SK-N-MC (cell line): ENCODE results near the gene TOM1L2.

Experiments
- DNase-seq: peaks from one replicate; pipeline ENCODE4 v3.0.0-alpha.2; 2011; ENCODE audit warnings: low read depth, low spot score
- H3K27ac ChIP-seq: fragments of 200-600 bp; sonication (generic); 2 replicates; pipeline ENCODE4 v1.5.1; 2016; ENCODE audit warnings: mixed run types
- H3K36me3 ChIP-seq: fragments of 200-600 bp; sonication (generic); 2 replicates; pipeline ENCODE4 v1.6.1; 2017; ENCODE audit warnings: antibody characterized with exemption, low read length, mixed read lengths; ENCODE audit not compliant: insufficient read depth
- H3K4me3 ChIP-seq: fragments of 200-600 bp; sonication (generic); 2 replicates; pipeline ENCODE4 v1.5.1; 2016
- H3K9ac ChIP-seq: fragments of 200-600 bp; sonication (generic); 2 replicates; pipeline ENCODE4 v1.8.0; 2017; ENCODE audit warnings: mixed run types, mixed read lengths; ENCODE audit not compliant: insufficient read length
- H3K9me3 ChIP-seq: fragments of 200-600 bp; sonication (generic); 2 replicates; pipeline ENCODE4 v1.6.1; 2017; ENCODE audit warnings: low read depth, mild to moderate bottlenecking, antibody characterized with exemption, low read length, moderate library complexity, mixed read lengths
- EZH2 ChIP-seq: fragments of 200-600 bp; sonication (generic); IDR thresholded peaks from one replicate; pipeline ENCODE4 v1.6.1; 2017; ENCODE audit warnings: antibody characterized with exemption
- FOXP2 ChIP-seq: optimal IDR thresholded peaks from 2 replicates; pipeline ENCODE3; 2011; ENCODE audit warnings: mild to moderate bottlenecking, moderate library complexity; ENCODE audit not compliant: insufficient read depth; ENCODE audit errors: extremely low read length, control extremely low read depth
- POLR2AphosphoS5 ChIP-seq: IDR thresholded peaks from 2 replicates; pipeline ENCODE4 v1.6.1; 2012; ENCODE audit warnings: mild to moderate bottlenecking, low read depth, low read length, borderline replicate concordance

TOM1L2 gene

DNA sequence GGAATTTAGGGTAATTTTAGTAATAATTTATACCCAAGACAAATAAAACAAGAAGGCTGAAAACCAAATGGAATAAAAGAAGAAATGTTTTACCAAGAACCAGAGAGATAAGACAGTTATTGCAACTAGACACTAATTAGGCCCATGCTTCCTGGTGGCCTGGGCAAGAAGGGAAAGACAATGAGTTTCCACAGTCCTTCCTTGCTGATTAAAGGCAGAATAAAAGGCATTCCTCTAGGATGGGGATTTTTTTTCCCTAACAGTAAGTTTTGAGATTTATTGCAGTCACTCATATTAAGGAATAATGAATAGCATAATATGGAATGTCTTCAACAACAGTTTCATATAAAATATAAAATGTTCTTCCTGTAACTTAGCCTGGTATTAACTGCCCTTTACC is 41.5 kb downstream of the TOM1L2 start:
- no peak for TF ChIP-seq FOXP2
- TF ChIP-seq EZH2, result no peak
- no peak for TF ChIP-seq POLR2AphosphoS5
- Histone ChIP-seq H3K36me3 (no peaks in the 10 kb centered on the region), H3K27ac (no peak overlapping the region), H3K9ac (no peak overlapping the region), H3K4me3 (no peak overlapping the region), H3K9me3 (no peaks in the 10 kb centered on the region)
- no peak for DNase-seq

GRCh38 chr17:17929655-17930380 is 42.4 kb downstream of the TOM1L2 start:
- no peak overlapping the region for H3K27ac ChIP-seq
- H3K9me3 ChIP-seq, result no peaks in the 10 kb centered on the region
- H3K9ac ChIP-seq, result no peak overlapping the region
- no peaks in the 10 kb centered on the region for H3K36me3 ChIP-seq
- H3K4me3 ChIP-seq, result no peak overlapping the region
- no peak for TF ChIP-seq EZH2
- no peak for TF ChIP-seq POLR2AphosphoS5
- no peak for TF ChIP-seq FOXP2
- no peak for DNase-seq

- Histone ChIP-seq H3K9ac (no peak overlapping the region), H3K4me3 (no peak overlapping the region), H3K9me3 (no peaks in the 10 kb centered on the region), H3K36me3 (no peaks in the 10 kb centered on the region), H3K27ac (no peak overlapping the region)
- no peak for DNase-seq
- no peak for TF ChIP-seq POLR2AphosphoS5
- TF ChIP-seq FOXP2, result no peak
- no peak for TF ChIP-seq EZH2
Measured at GRCh38 chr17:17928398-17929287, 43.6 kb downstream of the TOM1L2 start.

DNA sequence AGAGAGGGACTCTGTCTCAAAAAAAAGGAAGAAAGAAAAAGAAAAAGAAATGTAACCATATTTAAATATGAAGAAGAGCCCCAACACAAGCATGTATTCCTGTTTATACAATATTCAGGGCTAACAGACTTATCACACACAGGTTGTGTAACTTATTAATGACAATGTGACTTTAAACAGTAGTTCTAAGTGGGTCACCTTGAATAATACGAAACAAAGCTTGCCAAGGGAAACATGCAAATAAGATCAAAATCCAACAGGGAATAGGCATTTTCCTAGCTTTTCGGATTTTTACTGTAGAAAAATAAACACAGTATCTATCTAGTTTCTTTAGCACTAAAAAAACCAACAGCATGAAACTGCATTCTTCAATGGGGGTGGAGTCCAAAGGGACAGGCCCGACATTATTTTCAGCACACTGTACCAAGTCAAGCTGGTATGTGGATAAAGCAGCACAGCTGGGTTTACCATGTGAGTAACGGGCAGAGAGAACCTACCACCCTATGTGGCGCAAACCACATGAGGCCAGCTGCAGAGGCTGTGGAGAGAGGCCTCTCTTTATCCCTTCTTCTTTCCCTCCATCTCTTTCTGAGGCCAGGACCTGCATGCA is 45.3 kb downstream of the TOM1L2 start:
- no peak overlapping the region for H3K27ac ChIP-seq

GRCh38 chr17:17926036-17926435 is 46.2 kb downstream of the TOM1L2 start:
- Histone ChIP-seq H3K36me3 (no peaks in the 10 kb centered on the region), H3K27ac (no peak overlapping the region), H3K9me3 (no peaks in the 10 kb centered on the region), H3K9ac (no peak overlapping the region), H3K4me3 (no peak overlapping the region)
- no peak for DNase-seq
- TF ChIP-seq EZH2, result no peak

More for the DNA sequence above, 45.3 kb downstream of the TOM1L2 start:
- no peak overlapping the region for H3K9ac ChIP-seq
- no peak for DNase-seq
- H3K4me3 ChIP-seq, result no peak overlapping the region
- H3K9me3 ChIP-seq, result no peaks in the 10 kb centered on the region
- TF ChIP-seq POLR2AphosphoS5, result no peak
- TF ChIP-seq FOXP2, result no peak
- no peak for TF ChIP-seq EZH2
- H3K36me3 ChIP-seq, result no peaks in the 10 kb centered on the region

DNA sequence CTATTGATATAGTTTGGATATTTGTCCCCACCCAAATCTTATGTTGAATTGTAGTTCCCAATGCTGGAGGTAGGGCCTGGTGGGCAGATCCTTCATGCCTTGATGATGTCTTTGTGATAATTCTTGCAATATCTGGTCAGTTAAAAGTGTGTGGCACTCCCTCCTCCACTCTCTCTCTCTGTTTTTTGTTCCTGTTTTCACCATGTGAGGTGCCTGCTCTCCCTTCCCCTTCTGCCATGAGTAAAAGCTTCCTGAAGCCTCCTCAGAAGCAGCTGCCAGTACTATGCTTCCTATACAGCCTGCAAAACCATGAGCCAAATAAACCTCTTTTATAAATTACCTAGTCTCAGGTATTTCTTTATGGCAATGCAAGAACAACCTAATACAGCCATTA is 47.3 kb downstream of the TOM1L2 start:
- Histone ChIP-seq H3K27ac (no peak overlapping the region), H3K9me3 (no peaks in the 10 kb centered on the region), H3K4me3 (no peak overlapping the region), H3K9ac (no peak overlapping the region), H3K36me3 (no peaks in the 10 kb centered on the region)
- DNase-seq, result no peak
- TF ChIP-seq FOXP2 (no peak), EZH2 (no peak), POLR2AphosphoS5 (no peak)

GRCh38 chr17:17924131-17924856 is 47.9 kb downstream of the TOM1L2 start:
- Histone ChIP-seq H3K4me3 (no peak overlapping the region), H3K27ac (no peak overlapping the region), H3K9me3 (no peaks in the 10 kb centered on the region), H3K36me3 (no peaks in the 10 kb centered on the region), H3K9ac (no peak overlapping the region)
- DNase-seq, result no peak
- TF ChIP-seq EZH2 (no peak), FOXP2 (no peak), POLR2AphosphoS5 (no peak)

- Histone ChIP-seq H3K9ac (peak overlapping the region; percentile 17), H3K9me3 (no peaks in the 10 kb centered on the region), H3K27ac (no peak overlapping the region), H3K36me3 (no peaks in the 10 kb centered on the region), H3K4me3 (no peak overlapping the region)
- no peak for DNase-seq
- TF ChIP-seq POLR2AphosphoS5, result no peak
- TF ChIP-seq EZH2, result no peak
- no peak for TF ChIP-seq FOXP2
Measured at GRCh38 chr17:17922070-17922614, 50.1 kb downstream of the TOM1L2 start.
